Left lung (tissue), 10 donors: Measurements from ENCODE around the gene NCCRP1. TPM values are rescaled to one million over a fixed set of nuclear protein-coding genes. Genes with fewer than 3 reads are reported as not detected.

Experiments
- ATAC-seq: fragments of 200-7000 bp; cut with Tn5 transposase; one replicate; pipeline ENCODE4 v1.9.1; 2020; ENCODE audit warnings: moderate library complexity
- DNase-seq, 4 donors: peaks; one replicate each; pipeline ENCODE4 v3.0.0-alpha.2; 2013 to 2020
- H3K27ac ChIP-seq, 2 donors: fragments of 200-600 bp; sonication (generic) in 1 of 2; one replicate each; pipeline versions ENCODE4 v1.5.0 to v1.8.0; 2020 to 2021
- H3K27me3 ChIP-seq, 2 donors: fragments of 200-600 bp; sonication (generic) in 1 of 2; one replicate each; pipeline versions ENCODE4 v1.5.0 to v1.8.0; 2020 to 2021
- H3K36me3 ChIP-seq, 2 donors: fragments of 200-600 bp; sonication (generic) in 1 of 2; one replicate each; pipeline versions ENCODE4 v1.5.0 to v1.8.0; 2020 to 2021
- H3K4me1 ChIP-seq, 2 donors: fragments of 200-600 bp; one replicate each; pipeline ENCODE4 v1.8.0; 2021
- H3K4me3 ChIP-seq, 2 donors: fragments of 200-600 bp; sonication (generic) in 1 of 2; one replicate each; pipeline versions ENCODE4 v1.5.0 to v1.8.0; 2020 to 2021; ENCODE audit warnings: mild to moderate bottlenecking in 1 of 2
- H3K9me3 ChIP-seq, 2 donors: fragments of 200-600 bp; sonication (generic) in 1 of 2; one replicate each; pipeline versions ENCODE4 v1.5.0 to v1.8.0; 2020 to 2021
- CTCF ChIP-seq, 2 donors: fragments of 200-600 bp; sonication (generic) in 1 of 2; IDR thresholded peaks; one replicate each; pipeline versions ENCODE4 v1.5.0 to v1.8.0; 2021; ENCODE audit warnings: antibody characterized with exemption in 2 of 2
- intact Hi-C, 2 donors: fragments of 100-400 bp; cut with DNase I; formaldehyde crosslinking; loops; one replicate each; pipeline versions ENCODE4 v1.11.2 to v1.14.2; 2022
- polyA plus RNA-seq, 6 donors: library from polyadenylated mRNA; unstranded; fragments of 120-200 nt; gene quantifications; one replicate each; pipeline ENCODE4 v1.2.1, GENCODE V29; 2013; ENCODE audit not compliant: insufficient read length in 6 of 6
- total RNA-seq, 2 donors: library from RNA; stranded (reverse); fragmentation: NEBNext Ultra II Directional; extraction: Animal tissue kit (Norgen Biotek cat#: 25700); gene quantifications; one replicate each; pipeline ENCODE4 v1.2.1, GENCODE V29; 2021
- donor health status: DM: no; HTN: yes; CAD: no.
- donor health status: DM: no; HTN: no; CAD: no.

NCCRP1 gene
- total and polyA plus RNA-seq, 8 donors, result 0.17 to 0.30 (median 0.22) TPM; not detected in 2

- TF ChIP-seq CTCF (IDR thresholded peaks at IDR 0.05), result no peak
- DNase-seq (peak in 1 of 4 donors; percentile 49), ATAC-seq (no peak)
- Histone ChIP-seq H3K4me3 (no peak overlapping the region), H3K27ac (peak overlapping the region in 1 of 2 donors; percentile 31), H3K36me3 (no peaks in the 10 kb centered on the region), H3K27me3 (no peaks in the 10 kb centered on the region), H3K9me3 (no peaks in the 10 kb centered on the region), H3K4me1 (peaks cover 36 to 72% of the 10 kb centered on the region in 2 donors)
- intact Hi-C loops, result no loop called here
Observed at GRCh38 chr19:39158646-39159260, 38.0 kb upstream of the NCCRP1 start.

- peak overlapping the region; percentile 53 to 55 for H3K27ac ChIP-seq
- no peaks in the 10 kb centered on the region for H3K9me3 ChIP-seq
- H3K4me1 ChIP-seq, result peaks cover 28 to 65% of the 10 kb centered on the region in 2 donors
- peak in 2 of 4 donors; percentile 54 to 66 for DNase-seq
- TF ChIP-seq CTCF (IDR thresholded peaks at IDR 0.05), result no peak
- H3K4me3 ChIP-seq, result no peak overlapping the region
- intact Hi-C loops, result no loop called here
- H3K36me3 ChIP-seq, result no peaks in the 10 kb centered on the region
- peak; percentile 43 for ATAC-seq
- no peaks in the 10 kb centered on the region for H3K27me3 ChIP-seq
Observed at GRCh38 chr19:39160523-39160861, 36.3 kb upstream of the NCCRP1 start.

GRCh38 chr19:39160889-39161672 lies 35.7 kb upstream of the NCCRP1 start:
- peak overlapping the region; percentile 53 to 55 for H3K27ac ChIP-seq
- intact Hi-C loops, result no loop called here
- no peaks in the 10 kb centered on the region for H3K27me3 ChIP-seq
- no peaks in the 10 kb centered on the region for H3K9me3 ChIP-seq
- TF ChIP-seq CTCF (IDR thresholded peaks at IDR 0.05), result no peak
- H3K36me3 ChIP-seq, result no peaks in the 10 kb centered on the region
- no peak overlapping the region for H3K4me3 ChIP-seq
- H3K4me1 ChIP-seq, result peaks cover 24 to 66% of the 10 kb centered on the region in 2 donors
- ATAC-seq (peak; percentile 3), DNase-seq (peak in 1 of 4 donors; percentile 57)

- intact Hi-C loops, result no loop called here
- peaks cover 14 to 69% of the 10 kb centered on the region in 2 donors for H3K4me1 ChIP-seq
- H3K27ac ChIP-seq, result no peak overlapping the region
Observed at GRCh38 chr19:39162441-39163043, 34.2 kb upstream of the NCCRP1 start.

More at GRCh38 chr19:39162441-39163043, 34.2 kb upstream of the NCCRP1 start:
- no peaks in the 10 kb centered on the region for H3K27me3 ChIP-seq
- ATAC-seq, result no peak
- no peak for TF ChIP-seq CTCF (IDR thresholded peaks at IDR 0.05)
- DNase-seq, result peak in 1 of 4 donors; percentile 54
- H3K4me3 ChIP-seq, result no peak overlapping the region
- H3K36me3 ChIP-seq, result no peaks in the 10 kb centered on the region
- no peaks in the 10 kb centered on the region for H3K9me3 ChIP-seq
